DOHH2 (cell line): Measurements from ENCODE around the gene HLA-F.

Source experiments
- H3F3A ChIP-seq: fragments of 200-600 bp; sonication (generic), shearing (Covaris generic); 2 replicates; pipeline ENCODE4 v1.6.0; 2016; ENCODE audit warnings: antibody characterized with exemption, mild to moderate bottlenecking; ENCODE audit not compliant: control insufficient read depth, insufficient read depth
- H3K27ac ChIP-seq: fragments of 200-600 bp; sonication (generic); 2 replicates; pipeline ENCODE4 v1.5.1; 2014; ENCODE audit warnings: low read depth, mild to moderate bottlenecking, low read length, moderate library complexity
- H3K27me3 ChIP-seq: fragments of 200-600 bp; sonication (generic); 2 replicates; pipeline ENCODE4 v1.6.1; 2014; ENCODE audit warnings: mild to moderate bottlenecking, low read length, mixed read lengths; ENCODE audit not compliant: control insufficient read depth
- H3K36me3 ChIP-seq: fragments of 200-600 bp; sonication (generic); 2 replicates; pipeline ENCODE4 v1.6.1; 2014; ENCODE audit warnings: mild to moderate bottlenecking, low read length, moderate library complexity, mixed read lengths; ENCODE audit not compliant: control insufficient read depth
- H3K4me1 ChIP-seq: fragments of 200-600 bp; sonication (generic); 2 replicates; pipeline ENCODE4 v1.6.1; 2014; ENCODE audit warnings: mild to moderate bottlenecking, low read length, mixed read lengths; ENCODE audit not compliant: control insufficient read depth
- H3K4me2 ChIP-seq: fragments of 200-600 bp; sonication (generic); 2 replicates; pipeline ENCODE4 v1.6.0; 2014; ENCODE audit warnings: mild to moderate bottlenecking, low read length, moderate library complexity
- H3K4me3 ChIP-seq: fragments of 200-600 bp; sonication (generic); 2 replicates; pipeline ENCODE4 v1.5.1; 2014; ENCODE audit warnings: mild to moderate bottlenecking, low read length, mixed read lengths
- H3K79me2 ChIP-seq: fragments of 200-600 bp; sonication (generic); 2 replicates; pipeline ENCODE4 v1.6.1; 2014; ENCODE audit warnings: mild to moderate bottlenecking, low read length, mixed read lengths; ENCODE audit not compliant: control insufficient read depth
- H3K9me2 ChIP-seq: fragments of 200-600 bp; sonication (generic); replicated peaks from 2 replicates; pipeline ENCODE4 v1.6.1; 2014; ENCODE audit warnings: mild to moderate bottlenecking, low read length, mixed read lengths; ENCODE audit not compliant: control insufficient read depth
- H3K9me3 ChIP-seq: fragments of 200-600 bp; sonication (generic); 2 replicates; pipeline ENCODE4 v1.6.1; 2014; ENCODE audit warnings: antibody characterized with exemption, low read length, mixed read lengths; ENCODE audit not compliant: control insufficient read depth, insufficient read depth
- H4K20me1 ChIP-seq: fragments of 200-600 bp; sonication (generic); 2 replicates; pipeline ENCODE4 v1.6.0; 2014; ENCODE audit warnings: low read depth, mild to moderate bottlenecking, antibody characterized with exemption, low read length, moderate library complexity; ENCODE audit not compliant: control insufficient read depth, insufficient read depth
- CTCF ChIP-seq: fragments of 200-600 bp; sonication (generic); IDR thresholded peaks from one replicate; pipeline ENCODE4 v1.5.1; 2014; ENCODE audit warnings: antibody characterized with exemption, mild to moderate bottlenecking, low read depth, low read length; ENCODE audit not compliant: poor library complexity, severe bottlenecking
- EZH2phosphoT487 ChIP-seq: fragments of 200-600 bp; sonication (generic); IDR thresholded peaks from 2 replicates; pipeline ENCODE4 v1.6.1; 2017; ENCODE audit warnings: borderline replicate concordance, mild to moderate bottlenecking, antibody characterized with exemption, low read length, moderate library complexity, mixed read lengths

HLA-F gene

GRCh38 chr6:29743568-29743967 is 20.3 kb downstream of the HLA-F start:
- H3K9me3 ChIP-seq: no peaks in the 10 kb centered on the region

GRCh38 chr6:29744131-29744530 is 20.9 kb downstream of the HLA-F start:
- H3K4me3 ChIP-seq: no peak overlapping the region
- H3K9me3 ChIP-seq: no peaks in the 10 kb centered on the region
- no peak overlapping the region for H3K4me2 ChIP-seq
- H3F3A ChIP-seq: no peaks in the 10 kb centered on the region
- H3K79me2 ChIP-seq: no peaks in the 10 kb centered on the region
- no peaks in the 10 kb centered on the region for H3K27me3 ChIP-seq
- peaks cover 20% of the 10 kb centered on the region for H3K4me1 ChIP-seq
- no peaks in the 10 kb centered on the region for H3K9me2 ChIP-seq
- H3K36me3 ChIP-seq: no peaks in the 10 kb centered on the region
- no peak overlapping the region for H3K27ac ChIP-seq
- TF ChIP-seq EZH2phosphoT487 (no peak), CTCF (no peak)
- no peaks in the 10 kb centered on the region for H4K20me1 ChIP-seq

More at GRCh38 chr6:29743568-29743967, 20.3 kb downstream of the HLA-F start:
- Histone ChIP-seq H3K4me2 (no peak overlapping the region), H3K9me2 (no peaks in the 10 kb centered on the region), H3K27me3 (no peaks in the 10 kb centered on the region), H3K79me2 (no peaks in the 10 kb centered on the region), H3K4me3 (no peak overlapping the region), H3K27ac (no peak overlapping the region), H3F3A (no peaks in the 10 kb centered on the region), H3K36me3 (no peaks in the 10 kb centered on the region), H4K20me1 (no peaks in the 10 kb centered on the region), H3K4me1 (peaks cover 17% of the 10 kb centered on the region)
- TF ChIP-seq EZH2phosphoT487: no peak
- no peak for TF ChIP-seq CTCF

GRCh38 chr6:29744621-29745020 is 21.4 kb downstream of the HLA-F start:
- peaks cover 25% of the 10 kb centered on the region for H3K4me1 ChIP-seq
- H3K36me3 ChIP-seq: no peaks in the 10 kb centered on the region
- H3K4me3 ChIP-seq: no peak overlapping the region
- TF ChIP-seq EZH2phosphoT487: no peak
- no peak for TF ChIP-seq CTCF
- no peak overlapping the region for H3K27ac ChIP-seq
- no peaks in the 10 kb centered on the region for H4K20me1 ChIP-seq
- no peaks in the 10 kb centered on the region for H3K79me2 ChIP-seq
- H3K9me3 ChIP-seq: no peaks in the 10 kb centered on the region
- no peaks in the 10 kb centered on the region for H3F3A ChIP-seq
- no peak overlapping the region for H3K4me2 ChIP-seq
- H3K27me3 ChIP-seq: no peaks in the 10 kb centered on the region
- H3K9me2 ChIP-seq: no peaks in the 10 kb centered on the region

GRCh38 chr6:29745386-29745785 is 22.2 kb downstream of the HLA-F start:
- Histone ChIP-seq H3K4me2 (no peak overlapping the region), H3K4me3 (no peak overlapping the region), H3K79me2 (no peaks in the 10 kb centered on the region), H4K20me1 (no peaks in the 10 kb centered on the region), H3K4me1 (peaks cover 27% of the 10 kb centered on the region), H3K27ac (no peak overlapping the region), H3K36me3 (no peaks in the 10 kb centered on the region), H3K9me3 (no peaks in the 10 kb centered on the region), H3K27me3 (no peaks in the 10 kb centered on the region), H3F3A (no peaks in the 10 kb centered on the region), H3K9me2 (no peaks in the 10 kb centered on the region)
- TF ChIP-seq CTCF: no peak
